ENCODE results near the gene CDC42EP4.
"Not testable (repeated sequence)": the region's sequence is repeated elsewhere in the genome, so short reads cannot be mapped to it uniquely, and the experiment has no call there.

Gene CDC42EP4

GRCh38 chr17:73283250-73283649 is 28.6 kb downstream of the CDC42EP4 start:
- in situ Hi-C loops (cut with MboI; ENCODE audit: low sequenced_read_pairs): no loop called here

GRCh38 chr17:73282629-73283028 is 29.2 kb downstream of the CDC42EP4 start:
- in situ Hi-C loops (cut with MboI; ENCODE audit: low sequenced_read_pairs): no loop called here

- in situ Hi-C loops (cut with MboI; ENCODE audit: low sequenced_read_pairs): no loop called here
Observed at GRCh38 chr17:73281928-73282327, 29.9 kb downstream of the CDC42EP4 start.

- in situ Hi-C loops (cut with MboI; ENCODE audit: low sequenced_read_pairs): no loop called here
Observed at GRCh38 chr17:73280191-73280590, 31.6 kb downstream of the CDC42EP4 start.

- in situ Hi-C loops (cut with MboI; ENCODE audit: low sequenced_read_pairs): no loop called here
Observed at GRCh38 chr17:73279704-73280103, 32.1 kb downstream of the CDC42EP4 start.

- in situ Hi-C loops (cut with MboI; ENCODE audit: low sequenced_read_pairs): no loop called here
Observed at GRCh38 chr17:73278465-73279453, 33.0 kb downstream of the CDC42EP4 start.

GRCh38 chr17:73278049-73278464 is 33.7 kb downstream of the CDC42EP4 start:
- in situ Hi-C loops (cut with MboI; ENCODE audit: low sequenced_read_pairs): no loop called here

- in situ Hi-C loops (cut with MboI; ENCODE audit: low sequenced_read_pairs): no loop called here
Observed at GRCh38 chr17:73274490-73274889, 37.3 kb downstream of the CDC42EP4 start.

- in situ Hi-C loops (cut with MboI; ENCODE audit: low sequenced_read_pairs): no loop called here
Observed at GRCh38 chr17:73272906-73273218, 38.9 kb downstream of the CDC42EP4 start.

GRCh38 chr17:73271072-73271471 is 40.7 kb downstream of the CDC42EP4 start:
- in situ Hi-C loops (cut with MboI; ENCODE audit: low sequenced_read_pairs): no loop called here

- in situ Hi-C loops (cut with MboI; ENCODE audit: low sequenced_read_pairs): no loop called here
Observed at GRCh38 chr17:73269791-73270190, 42.0 kb downstream of the CDC42EP4 start.

- in situ Hi-C loops (cut with MboI; ENCODE audit: low sequenced_read_pairs): no loop called here
Observed at GRCh38 chr17:73269329-73269615, 42.5 kb downstream of the CDC42EP4 start.

GRCh38 chr17:73268582-73269328 is 43.0 kb downstream of the CDC42EP4 start:
- in situ Hi-C loops (cut with MboI; ENCODE audit: low sequenced_read_pairs): no loop called here

- in situ Hi-C loops (cut with MboI; ENCODE audit: low sequenced_read_pairs): no loop called here
Observed at GRCh38 chr17:73267648-73268537, 43.9 kb downstream of the CDC42EP4 start.

- in situ Hi-C loops (cut with MboI; ENCODE audit: low sequenced_read_pairs): no loop called here
Observed at GRCh38 chr17:73266796-73267195, 45.0 kb downstream of the CDC42EP4 start.

GRCh38 chr17:73265646-73266640 is 45.9 kb downstream of the CDC42EP4 start:
- in situ Hi-C loops (cut with MboI; ENCODE audit: low sequenced_read_pairs): no loop called here

GRCh38 chr17:73264448-73264847 is 47.4 kb downstream of the CDC42EP4 start:
- in situ Hi-C loops (cut with MboI; ENCODE audit: low sequenced_read_pairs): not testable (repeated sequence)

- in situ Hi-C loops (cut with MboI; ENCODE audit: low sequenced_read_pairs): no loop called here
Observed at GRCh38 chr17:73262676-73263642, 48.8 kb downstream of the CDC42EP4 start.

Data from hTERT RPE-1 (cell line).